Fibroblast of villous mesenchyme (primary cell): Measurements from ENCODE around the gene OR51B4. TPM values are rescaled to one million over a fixed set of nuclear protein-coding genes. Genes with fewer than 3 reads are reported as not detected.
"Not testable (repeated sequence)": the region's sequence is repeated elsewhere in the genome, so short reads cannot be mapped to it uniquely, and the experiment has no call there.

Experiments
- DNase-seq: peaks from one replicate; pipeline ENCODE4 v3.0.0-alpha.2; 2010; ENCODE audit warnings: low read depth
- H3K4me3 ChIP-seq: 2 replicates; pipeline ENCODE4 v1.5.1; 2011; ENCODE audit warnings: low read depth, mild to moderate bottlenecking, low read length
- total RNA-seq: library from RNA; depleted of rRNA; stranded (reverse); fragments of >200 nt; gene quantifications from 2 replicates; pipeline ENCODE4 v1.2.3, GENCODE V29; 2012
- TF ChIP-seq, protein P1 (sequence below): IDR thresholded peaks from 2 replicates; pipeline ENCODE4 v1.5.1; 2012; ENCODE audit warnings: low read depth, mild to moderate bottlenecking, low read length; ENCODE audit not compliant: insufficient read depth

OR51B4 gene
- total RNA-seq, 1 donor, result 0.43 TPM

DNA sequence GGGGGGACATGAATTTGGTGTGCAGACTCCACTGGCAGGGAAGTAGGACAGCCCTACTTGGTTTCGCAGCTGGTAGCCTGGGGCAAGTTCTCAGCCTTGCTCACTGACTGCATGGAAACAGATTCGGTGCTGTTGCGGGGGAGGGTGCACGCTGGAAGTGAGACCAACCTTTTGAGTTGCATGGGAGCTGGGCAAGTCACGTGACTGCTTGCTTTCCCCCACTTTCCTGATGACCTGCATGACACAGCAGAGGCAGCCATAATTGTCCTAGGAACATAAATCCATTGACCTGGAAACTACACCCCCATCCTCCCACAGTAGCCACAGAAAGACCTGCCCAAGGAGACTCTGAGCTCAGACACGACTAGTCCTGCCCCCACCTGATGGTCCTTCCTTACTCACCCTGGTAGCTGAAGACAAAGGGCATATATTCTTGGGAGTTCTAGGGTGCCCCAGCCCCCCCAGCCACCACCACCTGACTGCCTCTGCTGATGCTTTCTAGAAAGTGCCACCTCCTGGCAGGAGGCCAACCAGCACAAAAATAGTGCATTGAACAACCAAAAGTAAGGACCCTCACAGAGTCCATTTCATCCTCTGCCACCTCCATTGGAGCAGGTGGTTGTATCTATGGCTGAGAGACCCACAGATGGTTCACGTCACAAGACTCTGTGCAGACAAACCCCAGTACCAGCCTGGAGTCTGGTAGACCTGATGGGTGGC lies 43.0 kb downstream of the OR51B4 start:
- no peak overlapping the region for H3K4me3 ChIP-seq
- TF ChIP-seq, protein P1, sequence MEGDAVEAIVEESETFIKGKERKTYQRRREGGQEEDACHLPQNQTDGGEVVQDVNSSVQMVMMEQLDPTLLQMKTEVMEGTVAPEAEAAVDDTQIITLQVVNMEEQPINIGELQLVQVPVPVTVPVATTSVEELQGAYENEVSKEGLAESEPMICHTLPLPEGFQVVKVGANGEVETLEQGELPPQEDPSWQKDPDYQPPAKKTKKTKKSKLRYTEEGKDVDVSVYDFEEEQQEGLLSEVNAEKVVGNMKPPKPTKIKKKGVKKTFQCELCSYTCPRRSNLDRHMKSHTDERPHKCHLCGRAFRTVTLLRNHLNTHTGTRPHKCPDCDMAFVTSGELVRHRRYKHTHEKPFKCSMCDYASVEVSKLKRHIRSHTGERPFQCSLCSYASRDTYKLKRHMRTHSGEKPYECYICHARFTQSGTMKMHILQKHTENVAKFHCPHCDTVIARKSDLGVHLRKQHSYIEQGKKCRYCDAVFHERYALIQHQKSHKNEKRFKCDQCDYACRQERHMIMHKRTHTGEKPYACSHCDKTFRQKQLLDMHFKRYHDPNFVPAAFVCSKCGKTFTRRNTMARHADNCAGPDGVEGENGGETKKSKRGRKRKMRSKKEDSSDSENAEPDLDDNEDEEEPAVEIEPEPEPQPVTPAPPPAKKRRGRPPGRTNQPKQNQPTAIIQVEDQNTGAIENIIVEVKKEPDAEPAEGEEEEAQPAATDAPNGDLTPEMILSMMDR, result no peak
- DNase-seq, result no peak

DNA sequence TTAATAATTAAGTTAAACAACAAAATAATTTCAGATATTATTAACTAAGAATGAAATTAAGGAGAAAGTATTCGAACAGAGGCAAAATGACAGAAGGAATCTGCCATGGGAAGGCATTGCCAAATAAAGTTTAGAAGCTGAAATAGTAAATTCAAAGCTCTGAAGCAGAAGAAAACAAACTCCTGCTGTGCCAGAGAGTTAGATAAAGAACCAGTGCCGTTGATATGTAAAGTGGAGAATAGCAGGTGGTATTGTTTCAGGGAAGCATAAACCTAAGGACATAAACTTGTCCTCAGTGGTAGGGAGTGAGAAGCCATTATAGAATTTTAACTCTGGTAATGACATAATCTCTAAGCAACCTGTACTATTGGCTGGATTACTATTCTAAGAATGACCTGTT lies 44.5 kb downstream of the OR51B4 start:
- DNase-seq, result no peak

DNA sequence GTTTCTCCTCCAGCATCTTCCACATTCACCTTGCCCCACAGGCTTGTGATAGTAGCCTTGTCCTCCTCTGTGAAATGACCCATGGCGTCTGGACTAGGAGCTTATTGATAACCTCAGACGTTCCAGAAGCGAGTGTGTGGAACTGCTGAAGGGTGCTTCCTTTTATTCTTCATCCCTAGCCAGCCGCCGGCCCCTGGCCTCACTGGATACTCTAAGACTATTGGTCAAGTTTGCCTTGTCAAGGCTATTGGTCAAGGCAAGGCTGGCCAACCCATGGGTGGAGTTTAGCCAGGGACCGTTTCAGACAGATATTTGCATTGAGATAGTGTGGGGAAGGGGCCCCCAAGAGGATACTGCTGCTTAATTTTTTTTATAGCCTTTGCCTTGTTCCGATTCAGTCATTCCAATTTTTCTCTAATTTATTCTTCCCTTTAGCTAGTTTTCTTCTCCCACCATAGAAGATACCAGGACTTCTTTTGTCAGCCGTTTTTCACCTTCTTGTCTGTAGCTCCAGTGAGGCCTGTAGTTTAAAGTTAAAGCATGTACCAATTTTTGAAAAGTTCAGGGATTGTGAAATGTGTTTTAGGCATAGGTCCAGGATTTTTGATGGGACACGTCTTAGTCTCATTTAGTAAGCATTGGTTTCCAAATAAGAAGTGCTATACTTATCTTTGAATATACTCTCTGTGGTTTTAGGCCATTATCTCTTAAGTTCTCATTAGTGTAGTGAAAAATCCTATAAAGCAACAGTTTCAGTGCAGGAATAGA lies 46.9 kb downstream of the OR51B4 start, which contains the start of gene HBG2:
HBG2 (minus strand) TSS at position 136 of the 768 bp plus-strand sequence; CDS start at position 83, 53 bp downstream.
- DNase-seq, result peak; percentile 41
- H3K4me3 ChIP-seq, result not testable (repeated sequence)

More for the DNA sequence above, 44.5 kb downstream of the OR51B4 start:
- H3K4me3 ChIP-seq, result no peak overlapping the region
- TF ChIP-seq, protein P1, result no peak

DNA sequence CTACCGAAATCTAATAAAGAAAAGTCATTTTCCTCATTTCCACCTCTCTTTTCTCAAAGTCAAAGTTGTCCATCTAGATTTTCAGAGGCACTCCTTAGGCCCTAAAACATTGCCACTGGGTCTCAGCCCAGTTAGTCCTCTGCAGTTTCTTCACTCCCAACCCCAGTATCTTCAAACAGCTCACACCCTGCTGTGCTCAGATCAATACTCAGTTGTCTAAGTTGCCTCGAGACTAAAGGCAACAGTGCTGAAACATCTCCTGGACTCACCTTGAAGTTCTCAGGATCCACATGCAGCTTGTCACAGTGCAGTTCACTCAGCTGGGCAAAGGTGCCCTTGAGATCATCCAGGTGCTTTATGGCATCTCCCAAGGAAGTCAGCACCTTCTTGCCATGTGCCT lies 47.7 kb downstream of the OR51B4 start:
- not testable (repeated sequence) for DNase-seq, H3K4me3 ChIP-seq

DNA sequence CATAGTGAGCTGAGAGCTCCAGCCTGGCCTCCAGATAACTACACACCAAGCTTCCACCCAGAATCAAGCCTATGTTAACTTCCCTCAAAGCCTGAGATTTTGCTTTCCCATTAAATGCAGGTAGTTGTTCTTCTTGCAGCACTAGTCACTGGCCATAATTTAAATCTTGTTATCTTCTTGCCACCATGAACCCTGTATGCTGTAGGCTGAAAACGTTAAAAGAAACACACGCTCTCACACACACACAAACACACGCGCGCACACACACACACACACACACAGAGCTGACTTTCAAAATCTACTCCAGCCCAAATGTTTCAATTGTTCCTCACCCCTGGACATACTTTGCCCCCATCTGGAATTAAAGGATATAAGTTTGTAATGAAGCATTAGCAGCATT lies 48.3 kb downstream of the OR51B4 start:
- not testable (repeated sequence) for H3K4me3 ChIP-seq, DNase-seq

DNA sequence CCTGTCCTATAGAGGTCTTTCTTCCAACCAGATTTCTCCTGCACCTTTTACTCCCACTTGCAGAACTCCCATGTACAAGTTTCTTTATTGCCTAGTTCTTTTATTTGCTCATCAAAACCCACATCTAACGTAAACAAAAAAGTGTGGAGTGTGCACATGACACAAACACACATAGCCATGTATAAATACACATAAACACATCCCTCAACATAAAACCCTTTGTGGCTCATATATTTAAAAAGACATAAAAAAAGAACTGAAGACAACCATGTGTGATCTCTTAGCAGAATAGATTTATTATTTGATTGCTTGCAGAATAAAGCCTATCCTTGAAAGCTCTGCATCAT lies 48.9 kb downstream of the OR51B4 start:
- TF ChIP-seq, protein P1, result no peak
- DNase-seq, result peak; percentile 40
- H3K4me3 ChIP-seq, result no peak overlapping the region

DNA sequence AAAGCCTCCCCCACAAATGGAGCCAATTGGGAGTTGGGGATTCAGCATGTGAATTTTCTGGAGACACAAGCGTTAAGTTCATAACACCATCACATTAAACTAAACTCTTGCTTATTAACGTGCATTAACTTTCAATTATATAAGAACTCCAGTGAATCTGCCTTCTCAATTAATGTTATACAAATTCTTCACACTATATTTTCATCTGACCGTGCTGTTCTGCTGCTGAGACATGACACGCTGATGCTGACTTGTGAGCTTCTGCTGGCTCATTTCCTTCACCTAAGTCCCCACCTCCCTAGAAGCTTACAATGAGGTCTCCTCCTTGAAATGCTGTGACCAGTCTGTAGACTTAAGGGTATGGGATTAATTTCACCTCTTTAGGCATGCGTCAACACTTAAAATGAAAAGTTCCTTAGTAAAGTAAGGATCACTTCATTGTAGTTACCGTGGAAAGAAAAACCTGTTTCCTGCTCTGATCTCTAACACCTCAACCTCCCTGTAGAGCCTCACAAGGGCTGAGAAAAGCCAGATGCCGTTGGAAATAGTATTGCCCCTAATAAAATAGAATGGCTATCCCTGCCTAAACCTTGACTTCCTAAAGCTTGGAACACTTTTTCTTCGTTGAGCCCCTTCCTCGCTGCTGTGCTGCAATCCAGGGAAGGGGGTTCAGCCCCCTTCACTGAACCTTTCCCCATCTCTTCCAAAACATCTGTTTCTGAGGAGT lies 49.4 kb downstream of the OR51B4 start:
- H3K4me3 ChIP-seq, result no peak overlapping the region
- no peak for DNase-seq
- TF ChIP-seq, protein P1, result no peak

DNA sequence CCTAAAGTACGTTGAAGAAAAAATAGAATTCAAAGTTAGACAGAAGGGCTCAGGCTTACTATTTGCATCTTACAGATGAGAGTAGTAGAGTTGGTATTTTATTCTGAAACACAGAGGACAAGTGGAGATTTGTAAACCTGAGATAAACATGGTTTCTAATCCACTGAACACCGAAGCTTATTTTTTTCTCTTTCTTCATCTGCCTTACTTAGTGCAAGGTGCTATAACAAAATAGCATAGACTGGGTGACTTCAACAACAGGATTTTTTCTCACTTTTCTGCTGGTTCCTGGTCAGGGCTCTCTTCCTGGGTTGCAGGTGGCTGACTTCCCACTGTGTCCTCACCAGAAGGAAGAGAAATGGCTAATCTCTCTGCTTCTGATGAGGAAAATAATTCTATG lies 50.0 kb downstream of the OR51B4 start:
- TF ChIP-seq, protein P1, result no peak
- no peak for DNase-seq

More for the DNA sequence above, 50.0 kb downstream of the OR51B4 start:
- no peak overlapping the region for H3K4me3 ChIP-seq
